CD4-positive, alpha-beta T cell treated with Interleukin-1 beta for 1 hour (primary cell): ENCODE measurements around the gene IFNGR1.
A peak's percentile ranks its signal among the peaks of the same experiment; 100 is the strongest.
"Not testable (repeated sequence)": the region's sequence is repeated elsewhere in the genome, so short reads cannot be mapped to it uniquely, and the experiment has no call there.

Experiments used
- DNase-seq, 2 donors: peaks; one replicate each; pipeline ENCODE4 v3.0.0-alpha.2; 2020 to 2022

Gene IFNGR1

DNA sequence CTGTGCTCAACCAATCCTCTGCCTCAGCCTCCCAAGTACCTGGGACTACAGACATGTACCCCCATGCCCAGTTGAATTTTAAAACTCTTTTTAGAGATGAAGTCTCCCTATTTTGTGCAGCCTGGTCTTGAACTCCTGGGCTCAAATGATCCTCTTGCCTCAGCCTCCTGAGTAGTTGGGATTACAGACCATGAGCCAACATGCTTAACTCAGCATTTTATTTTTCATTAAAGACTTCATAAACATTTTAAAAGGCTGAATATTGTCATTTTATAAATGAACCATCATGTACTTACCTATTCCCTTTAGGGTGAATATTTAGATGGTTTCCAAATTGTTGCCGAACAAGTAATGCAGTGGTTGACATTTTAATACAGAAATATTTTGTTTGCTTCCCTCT lies 16.5 kb upstream of the IFNGR1 start:
- no peak for DNase-seq

DNA sequence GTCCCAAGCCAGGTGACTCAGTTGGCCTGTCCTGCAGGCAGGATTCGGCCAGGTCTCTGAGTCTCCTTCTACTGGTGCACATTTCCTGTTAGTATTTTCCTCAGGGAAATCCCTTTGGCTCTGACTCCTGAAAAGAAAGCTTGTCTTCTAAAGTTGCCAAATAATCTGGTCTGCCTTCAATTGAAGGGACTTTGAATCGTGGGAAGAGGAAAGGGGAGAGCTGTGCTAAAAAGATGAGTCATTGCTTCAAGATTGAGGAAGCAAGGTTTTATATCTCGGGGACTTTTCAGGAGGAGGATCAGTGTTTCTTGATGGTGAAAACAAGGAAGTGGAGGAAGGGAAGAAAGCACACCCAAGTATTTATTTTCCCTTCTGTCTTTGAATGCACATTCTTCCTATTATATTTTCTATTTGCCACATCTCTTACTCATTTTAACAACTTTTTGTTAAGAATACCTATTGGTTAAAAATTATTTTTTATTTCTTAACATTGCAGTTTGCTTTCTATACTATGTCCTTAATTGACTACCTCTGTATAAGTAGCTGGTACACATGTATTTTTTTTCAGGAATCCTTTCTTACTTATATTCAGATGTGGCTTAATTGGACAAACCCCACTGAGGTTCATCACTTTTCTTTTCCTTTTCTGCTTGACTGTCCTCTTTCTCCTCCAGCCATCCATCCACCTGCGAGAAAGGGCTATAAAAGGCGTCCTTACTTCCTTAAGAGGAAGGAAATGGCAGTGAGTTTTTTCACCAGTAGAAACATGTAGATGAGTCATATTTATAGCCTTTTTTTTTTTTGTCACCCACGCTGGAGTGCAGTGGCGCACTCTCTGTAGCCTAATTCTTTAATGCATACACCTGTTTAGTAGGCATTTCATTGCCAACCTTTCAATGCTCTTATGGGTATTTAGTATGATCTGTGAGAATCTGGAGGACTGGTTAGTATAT lies 15.0 kb upstream of the IFNGR1 start:
- DNase-seq = peak; percentile 11 to 38

DNA sequence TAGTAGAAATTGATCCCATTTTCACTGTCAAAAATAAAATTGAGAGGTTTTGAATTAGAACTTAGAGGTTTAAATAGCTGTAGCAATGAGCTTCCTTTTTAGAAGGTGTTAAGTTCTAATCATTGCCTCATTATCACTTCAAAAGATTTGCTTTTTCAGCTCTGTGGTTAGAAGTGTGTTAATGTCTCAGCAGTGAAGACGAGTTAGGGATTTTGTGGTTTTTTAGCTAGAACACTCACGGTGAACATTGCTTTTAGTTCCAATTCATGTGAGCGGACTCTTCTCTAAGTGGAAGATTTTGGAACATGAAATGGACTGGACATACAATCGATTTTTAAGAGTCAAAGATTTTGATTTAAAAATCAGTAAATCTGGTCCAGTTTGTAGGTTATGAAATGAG lies 12.7 kb upstream of the IFNGR1 start:
- peak in 1 of 2 donors; percentile 56 for DNase-seq

DNA sequence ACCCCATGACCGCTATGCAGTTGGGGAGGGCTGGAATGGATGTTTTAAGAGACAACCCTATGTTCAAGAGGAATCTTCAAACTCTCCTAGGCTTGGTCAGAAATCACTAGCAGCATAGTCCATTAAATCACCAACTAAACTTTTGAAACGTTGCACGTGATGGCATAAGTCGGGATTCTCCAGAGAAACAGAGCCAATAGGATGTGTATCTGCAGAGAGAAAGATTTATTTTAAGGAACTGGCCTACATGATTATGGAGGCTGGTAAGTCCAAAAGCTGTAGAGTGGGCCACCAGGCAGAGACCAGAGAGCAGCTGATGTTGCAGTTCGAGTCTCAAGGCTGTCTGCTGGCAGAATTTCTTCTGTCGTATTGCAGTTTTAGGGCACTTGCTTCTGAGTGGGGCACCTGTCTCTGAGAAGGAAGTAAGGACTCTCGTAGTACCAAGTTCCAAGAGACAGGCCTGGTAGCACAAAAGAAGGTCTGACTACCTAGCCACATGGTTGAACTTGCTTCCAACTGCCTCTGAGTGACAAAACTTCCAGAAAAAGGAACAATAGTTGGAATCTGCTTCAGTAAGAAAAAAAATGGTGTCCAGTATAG lies 11.9 kb upstream of the IFNGR1 start:
- DNase-seq = no peak

DNA sequence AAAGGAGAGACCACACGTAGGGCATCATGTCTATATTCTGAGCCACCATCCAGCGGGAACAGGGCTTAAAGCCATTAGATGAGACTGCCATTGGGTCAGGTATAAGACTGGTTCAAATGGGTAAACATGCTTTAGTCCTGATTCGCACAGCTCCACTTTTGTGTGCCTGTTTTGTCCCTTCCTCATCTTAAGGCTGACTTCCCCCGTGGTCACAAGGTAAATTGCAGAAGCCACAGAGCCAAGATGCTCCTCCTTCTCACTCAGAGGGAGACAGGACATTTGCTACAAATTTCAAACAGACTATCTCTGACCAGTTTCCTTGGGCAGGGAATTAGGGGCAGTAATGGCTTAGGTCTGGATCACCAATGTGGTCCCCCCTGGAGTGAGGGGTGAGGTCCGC lies 11.4 kb upstream of the IFNGR1 start:
- DNase-seq = peak in 1 of 2 donors; percentile 15

DNA sequence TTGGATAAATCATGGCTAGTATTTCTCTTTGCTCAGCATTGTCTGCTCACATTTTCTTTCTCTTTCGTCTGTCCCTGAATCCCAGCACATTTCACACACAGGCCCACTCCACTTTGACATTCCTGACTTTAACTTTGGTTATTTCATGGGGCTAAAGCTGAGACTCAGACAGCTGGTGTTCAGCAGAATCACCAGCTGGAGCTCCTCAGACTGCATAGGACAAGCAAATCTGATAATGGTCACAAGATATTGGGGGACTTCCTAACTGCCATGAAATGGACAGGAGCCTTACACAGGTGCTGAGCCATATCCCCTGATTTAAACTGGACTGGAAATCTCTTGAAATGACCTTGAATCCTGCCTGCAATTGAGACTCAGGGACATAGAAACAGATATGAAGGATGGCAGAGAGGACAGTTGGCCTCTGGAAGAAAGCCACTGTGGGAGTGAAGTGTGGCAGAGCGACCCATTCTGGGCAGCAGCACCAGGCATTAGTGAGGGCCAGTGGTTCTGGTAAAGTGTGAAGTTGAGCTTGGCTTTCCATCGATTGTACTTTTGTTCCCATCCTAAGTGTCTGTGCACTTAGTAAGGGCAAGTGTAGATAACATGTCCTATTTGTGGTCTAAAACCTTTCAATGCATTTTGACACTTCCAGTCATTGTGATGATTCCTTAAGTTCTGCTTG lies 10.0 kb upstream of the IFNGR1 start:
- DNase-seq = no peak

DNA sequence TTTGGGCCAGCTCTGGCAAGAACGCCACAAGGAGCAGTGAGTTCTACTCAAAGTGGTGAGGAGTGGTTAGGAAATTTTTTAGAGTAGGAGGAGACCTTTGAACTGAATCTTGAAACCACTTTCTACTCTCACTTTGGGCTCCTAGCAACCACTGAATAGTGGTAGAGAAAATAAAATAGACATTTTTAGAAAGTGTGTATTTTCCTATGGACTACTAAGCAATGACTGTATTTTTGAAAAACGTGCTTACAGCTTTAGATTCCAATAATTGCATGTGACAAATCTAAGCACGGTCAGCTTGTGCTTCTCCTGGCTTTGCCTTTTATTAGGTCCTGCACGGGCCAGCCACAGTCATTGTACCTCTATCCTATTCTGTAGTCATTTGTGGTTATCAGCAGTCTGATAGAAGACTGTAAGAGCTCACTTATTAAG lies 8.7 kb upstream of the IFNGR1 start:
- no peak for DNase-seq

DNA sequence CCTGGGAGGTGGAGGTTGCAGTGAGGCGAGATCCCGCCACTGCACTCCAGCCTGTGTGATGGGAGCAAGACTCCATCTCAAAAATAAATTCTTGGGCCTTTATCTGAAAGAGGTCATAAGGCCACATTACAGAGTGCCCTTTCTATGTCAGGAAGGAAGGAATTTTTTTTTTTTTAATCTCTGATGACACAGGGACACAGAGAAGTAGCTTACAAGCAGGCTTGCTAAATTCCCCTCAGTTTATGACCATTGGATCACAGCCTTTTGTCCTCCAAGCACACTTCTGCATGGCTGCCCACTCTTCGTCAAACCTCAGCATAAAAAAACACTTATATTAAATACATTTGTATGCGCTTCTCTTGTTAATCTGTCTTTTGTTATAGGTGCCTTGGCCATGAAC lies 7.5 kb upstream of the IFNGR1 start:
- DNase-seq = no peak

DNA sequence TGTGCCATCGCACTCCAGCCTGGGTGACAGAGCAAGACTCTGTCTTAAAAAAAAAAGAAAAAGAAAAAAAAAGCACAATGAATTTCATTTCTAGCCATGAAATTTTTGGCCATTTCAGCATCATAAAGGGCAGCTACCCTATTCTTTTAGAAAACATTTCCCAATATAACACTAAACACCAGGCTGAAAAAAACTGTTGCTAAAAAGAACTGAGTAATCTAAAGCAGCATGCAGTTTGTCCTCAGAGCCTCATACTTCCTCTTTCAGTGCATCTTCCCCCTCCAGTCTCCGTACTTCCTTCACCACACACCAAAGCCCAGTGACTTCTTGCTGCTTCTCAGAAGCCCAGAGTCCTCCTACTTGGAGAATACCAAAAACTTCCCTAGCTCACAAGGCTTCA lies 5.6 kb upstream of the IFNGR1 start:
- DNase-seq = peak; percentile 22 to 55

DNA sequence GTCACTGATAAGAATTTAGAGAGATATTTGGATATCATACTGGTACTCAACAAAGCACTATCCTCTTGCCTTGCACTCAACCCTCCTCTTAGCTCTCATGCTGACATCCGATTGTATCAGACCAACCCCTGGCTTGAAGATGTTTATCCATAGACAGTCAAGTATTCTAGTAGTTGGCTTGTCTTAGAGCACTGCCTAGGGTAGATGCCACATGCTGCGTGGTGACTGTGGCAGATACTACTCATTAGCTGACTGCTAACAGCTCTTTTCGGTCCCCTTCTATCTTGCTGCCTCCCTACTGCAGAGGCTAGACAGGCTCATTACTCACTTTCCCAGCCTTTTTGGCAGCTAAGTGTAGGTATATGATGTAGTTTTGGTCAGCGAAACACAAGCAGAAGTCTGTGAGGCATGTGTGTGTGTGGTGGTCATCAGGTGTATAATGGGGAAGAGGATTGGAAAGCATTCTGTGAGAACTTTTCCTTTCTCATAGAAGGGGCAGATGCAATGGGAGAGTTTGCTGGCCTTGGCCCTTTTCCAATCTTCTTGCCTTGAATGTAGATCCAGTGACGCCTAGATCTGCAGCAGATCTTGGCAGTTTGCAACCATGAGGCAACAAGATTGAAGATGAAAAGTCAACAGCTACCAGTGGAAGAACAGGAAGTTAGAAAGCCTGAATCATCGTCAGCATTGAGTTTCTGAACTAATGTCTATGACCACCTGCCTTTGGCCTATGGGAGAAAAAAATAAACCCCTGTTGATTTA lies 4.4 kb upstream of the IFNGR1 start:
- DNase-seq = peak in 1 of 2 donors; percentile 42

DNA sequence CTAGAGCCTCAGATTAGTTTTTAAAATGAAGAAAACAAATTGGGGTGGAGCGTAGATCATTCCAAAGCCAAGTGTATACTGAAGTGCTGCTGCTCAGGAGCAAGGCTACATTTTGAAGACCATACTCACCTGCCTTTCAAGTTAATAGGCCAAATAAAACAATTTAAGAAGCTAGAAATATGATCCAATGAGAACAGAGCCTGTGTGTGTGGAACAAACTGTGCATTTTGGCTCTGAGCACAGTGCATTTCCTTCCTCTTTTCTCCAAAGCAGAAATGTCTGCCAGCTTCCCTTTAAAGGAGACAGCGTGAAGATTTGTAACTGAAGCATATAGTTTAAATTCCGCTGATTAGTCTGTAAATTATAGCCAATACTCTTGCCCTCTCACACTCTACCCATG lies 3.2 kb upstream of the IFNGR1 start:
- peak in 1 of 2 donors; percentile 24 for DNase-seq

DNA sequence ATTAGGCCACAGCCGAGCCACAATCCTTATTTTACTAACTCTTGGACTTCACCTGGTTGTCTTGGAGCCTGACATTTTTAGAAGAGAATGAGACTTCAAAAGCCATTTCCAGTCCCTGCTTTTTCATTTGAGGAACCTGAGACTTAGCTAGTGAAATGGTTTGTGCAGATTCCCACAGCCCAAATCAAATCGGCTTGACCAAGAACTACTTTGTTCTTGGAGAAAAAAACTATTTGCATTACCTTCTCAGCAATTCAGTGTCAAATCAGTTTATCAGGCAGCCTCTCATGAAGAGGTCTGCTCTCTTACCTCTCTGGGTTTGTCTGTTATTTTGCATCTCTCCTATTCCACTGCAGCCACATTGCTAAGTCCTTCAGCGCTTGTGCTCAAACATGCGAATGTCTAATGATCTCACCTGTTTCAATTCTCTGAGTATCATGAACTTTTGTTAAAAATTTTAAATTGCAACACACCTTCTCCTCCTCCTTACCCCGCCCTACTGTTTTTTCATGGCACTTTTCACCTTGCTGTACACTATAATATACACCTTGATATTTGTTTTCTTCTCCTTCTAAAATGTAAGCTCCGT lies 573 bp upstream of the IFNGR1 start:
- DNase-seq = no peak

DNA sequence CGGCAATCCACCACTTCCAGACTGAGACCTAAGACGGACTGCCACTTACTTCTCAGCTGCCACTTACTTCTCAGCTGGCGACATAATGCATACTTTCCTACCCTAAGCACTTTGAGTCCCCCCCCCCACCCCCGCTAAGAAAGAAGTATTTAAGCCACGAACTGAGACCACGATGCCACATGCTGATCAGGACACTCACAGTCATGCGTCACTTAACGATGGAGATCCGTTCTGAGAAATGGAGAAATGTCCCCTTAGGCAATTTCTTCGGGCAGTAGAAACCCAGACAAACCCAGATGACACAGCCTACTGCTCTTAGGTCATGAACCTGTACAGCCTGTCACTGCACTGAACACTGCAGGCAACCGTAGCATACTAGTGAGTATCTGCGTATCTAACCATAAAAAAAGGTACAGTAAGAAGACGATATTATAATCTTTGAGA lies 690 bp downstream of the IFNGR1 start:
- peak; percentile 62 to 75 for DNase-seq

DNA sequence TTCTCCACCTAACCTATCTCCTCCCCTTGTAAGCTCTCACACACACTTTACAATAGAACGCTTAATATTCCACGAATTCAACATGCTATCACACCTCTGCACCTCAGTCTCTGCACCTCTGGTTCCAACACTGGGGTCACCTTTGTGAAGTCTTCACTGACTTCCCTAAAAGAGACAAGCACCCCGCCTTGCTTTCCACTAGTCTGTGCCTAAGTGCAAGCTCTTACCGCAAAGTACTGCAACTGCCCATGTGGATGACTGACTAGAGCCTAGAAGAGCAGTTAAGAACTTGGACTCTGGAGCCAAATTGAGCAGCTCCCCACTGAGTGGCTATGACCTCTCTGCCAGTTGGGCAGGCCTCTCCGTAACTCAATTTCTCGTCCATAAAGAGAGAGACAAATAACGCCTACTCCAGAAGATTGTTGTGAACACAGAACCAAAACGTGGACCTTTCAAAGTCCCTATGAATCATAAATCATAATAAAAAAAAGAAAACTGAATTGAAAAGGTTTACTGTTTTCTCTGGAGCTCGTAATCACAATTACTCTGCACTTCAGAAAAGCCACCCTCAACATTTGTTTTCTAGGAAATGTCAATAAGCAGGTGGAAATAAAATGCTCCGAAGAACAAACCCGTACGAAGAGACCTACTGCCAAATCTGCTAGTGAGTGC lies 1.2 kb downstream of the IFNGR1 start:
- peak in 1 of 2 donors; percentile 45 for DNase-seq

DNA sequence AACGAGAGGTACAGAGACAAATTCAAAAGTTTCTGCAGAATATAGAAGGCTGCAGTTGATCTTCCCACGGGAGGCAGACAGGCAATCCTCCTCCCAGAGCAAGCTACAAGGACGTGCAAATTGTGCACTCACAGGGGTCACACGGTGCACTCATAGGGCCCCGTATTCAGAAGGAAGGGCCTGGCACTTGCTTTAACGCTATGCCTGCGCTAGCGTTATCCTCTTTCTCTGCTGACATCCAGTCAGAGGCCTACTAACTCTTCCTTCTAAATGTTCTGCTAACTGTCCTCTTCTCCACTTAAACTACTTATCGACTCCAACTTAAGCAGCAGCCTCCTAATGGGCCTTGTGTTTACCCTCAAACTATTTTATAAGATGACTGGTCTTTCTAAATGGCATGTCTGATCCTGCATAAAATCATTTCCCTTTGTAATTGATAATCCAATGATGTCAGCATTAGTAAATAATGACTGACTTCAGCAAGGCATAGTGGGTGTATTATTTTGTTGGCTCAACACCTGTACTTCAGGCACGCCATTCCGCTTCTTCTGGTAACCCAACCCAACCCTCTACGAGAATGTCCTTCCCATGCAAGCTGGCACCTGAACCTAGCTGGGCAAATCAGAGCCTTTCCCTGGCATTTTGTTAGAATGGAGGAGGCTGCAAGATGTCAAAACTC lies 2.2 kb downstream of the IFNGR1 start:
- DNase-seq = no peak

DNA sequence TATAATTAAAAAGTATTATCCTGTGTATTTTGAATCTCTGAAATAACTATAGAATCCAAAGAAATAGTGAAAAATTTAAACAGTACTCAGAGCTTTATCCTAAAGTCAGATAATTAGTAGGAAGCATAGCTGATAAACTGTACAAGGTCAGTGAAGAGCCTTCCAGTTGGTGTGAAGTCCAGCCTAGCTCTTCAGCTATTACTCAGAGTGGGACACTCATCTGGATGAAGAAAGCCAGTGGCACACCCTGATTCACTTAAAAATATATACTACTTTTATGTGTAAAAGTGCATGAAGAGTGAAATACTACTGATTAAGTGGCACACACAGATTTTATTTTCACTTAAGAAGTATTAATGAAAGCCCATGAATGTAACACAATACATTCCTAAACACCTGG lies 3.1 kb downstream of the IFNGR1 start:
- no peak for DNase-seq

DNA sequence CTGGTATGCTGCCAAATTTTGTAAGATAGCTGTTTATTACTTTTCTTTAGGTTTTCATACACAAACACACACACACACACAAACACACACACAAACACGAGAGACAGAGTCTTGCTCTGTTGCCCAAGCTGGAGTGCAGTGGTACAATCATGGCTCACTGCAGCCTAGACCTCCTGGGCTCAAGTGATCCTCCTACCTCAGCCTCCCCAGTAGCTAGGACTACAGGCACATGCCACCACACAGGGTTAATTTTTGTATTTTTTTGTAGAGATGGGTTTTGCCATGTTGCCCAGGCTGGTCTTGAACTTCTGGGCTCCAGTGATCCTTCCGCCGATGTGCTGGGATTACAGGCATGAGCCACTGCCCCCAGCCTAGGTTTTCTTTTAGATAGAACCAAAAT lies 3.6 kb downstream of the IFNGR1 start:
- DNase-seq = not testable (repeated sequence)

DNA sequence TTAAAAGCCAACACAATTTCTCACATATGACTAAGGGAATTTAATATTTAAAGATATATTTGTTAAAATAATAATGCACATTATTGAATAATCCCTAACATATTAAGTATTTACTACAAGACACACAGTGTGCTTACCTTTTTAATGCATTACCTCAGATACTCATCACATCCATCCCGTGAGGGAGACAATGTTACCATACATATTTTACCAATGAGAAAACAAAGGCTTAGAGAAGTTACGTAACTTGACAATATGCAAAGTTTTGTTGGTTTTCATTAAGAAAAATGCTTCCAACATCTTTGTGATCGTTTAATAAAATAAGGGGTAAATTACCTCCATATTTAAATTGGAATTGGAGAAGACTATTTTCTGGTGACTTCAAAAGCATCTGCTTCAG lies 4.3 kb downstream of the IFNGR1 start:
- no peak for DNase-seq

DNA sequence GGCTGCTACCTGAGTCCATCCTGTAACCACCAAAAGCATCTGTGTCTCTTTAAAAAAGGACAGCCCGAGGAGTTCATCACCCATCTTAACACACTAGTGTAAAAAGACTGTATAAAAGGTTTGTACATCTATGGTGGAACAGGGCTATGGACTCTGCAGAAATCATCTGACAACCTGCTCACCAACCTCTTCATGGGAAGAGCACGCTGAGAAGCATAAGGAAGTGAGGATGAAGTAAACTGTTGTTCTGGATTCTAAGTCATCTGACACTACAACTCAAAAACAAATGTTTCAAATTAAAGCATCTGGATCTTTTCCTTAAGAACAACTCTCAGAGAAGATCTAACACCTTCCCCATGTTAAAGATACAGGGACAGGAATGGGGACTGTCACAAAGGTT lies 5.4 kb downstream of the IFNGR1 start:
- no peak for DNase-seq

DNA sequence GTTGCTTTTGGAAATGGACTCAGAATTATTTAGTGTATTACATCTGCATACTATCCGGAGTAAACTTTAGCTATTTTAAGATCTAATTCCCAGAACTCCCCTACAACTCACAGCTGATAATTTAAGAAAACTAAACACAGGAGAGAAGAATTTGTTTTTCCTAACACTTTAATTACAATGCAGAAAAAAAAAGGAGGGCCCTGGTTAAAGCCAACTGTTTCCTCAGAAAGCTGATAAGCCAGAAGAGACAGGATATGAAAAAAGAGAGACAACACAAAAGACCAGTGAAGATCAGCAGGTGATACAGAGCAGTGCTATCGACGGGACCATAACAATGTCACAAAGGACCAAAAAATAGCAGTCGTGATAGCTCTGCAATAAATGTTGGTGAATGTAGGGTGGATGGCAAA lies 5.8 kb downstream of the IFNGR1 start:
- DNase-seq = no peak

DNA sequence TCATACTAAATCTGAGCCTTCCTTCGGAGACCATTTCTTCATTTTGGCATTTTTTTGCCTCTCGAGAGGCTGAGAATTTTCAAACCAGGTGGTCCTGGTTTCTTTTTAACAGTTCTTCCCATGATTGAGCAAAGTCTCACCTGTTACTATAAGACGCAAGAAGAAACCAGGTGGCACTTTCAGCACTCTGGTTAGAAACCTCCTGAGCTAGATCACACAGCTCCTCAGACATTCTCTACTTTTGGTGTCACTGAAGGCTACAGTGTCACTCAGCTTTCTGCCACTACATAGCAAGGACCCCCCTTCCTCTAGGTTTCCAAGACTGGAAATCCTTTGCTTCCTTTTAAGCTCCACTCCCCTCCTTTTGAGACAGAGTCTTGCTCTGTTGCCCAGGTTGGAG lies 7.3 kb downstream of the IFNGR1 start:
- no peak for DNase-seq
